H1 (cell line): Measurements from ENCODE around the gene TXNIP. TPM values are rescaled to one million over a fixed set of nuclear protein-coding genes. Genes with fewer than 3 reads are reported as not detected.

Experiments used
- ASH2L ChIP-seq: fragments of 200-600, 300-600 bp; sonication (generic); IDR thresholded peaks from one replicate; pipeline ENCODE4 v1.7.1; 2017; ENCODE audit warnings: low read length
- CBX5 ChIP-seq: fragments of 300-800, 300-1000 bp; sonication (generic); IDR thresholded peaks from 2 replicates; pipeline ENCODE4 v1.7.1; 2016; ENCODE audit warnings: antibody characterized with exemption, low read length, low read depth
- CEBPB ChIP-seq: IDR thresholded peaks from 2 replicates; pipeline ENCODE4 v1.6.1; 2012; ENCODE audit warnings: low read depth, low read length
- CREB1 ChIP-seq: IDR thresholded peaks from 2 replicates; pipeline ENCODE4 v1.6.1; 2012; ENCODE audit warnings: inconsistent platforms
- EGR1 ChIP-seq: IDR thresholded peaks from 2 replicates; pipeline ENCODE4 v1.6.1; 2011; ENCODE audit warnings: low read depth, low read length, borderline replicate concordance
- FOSL1 ChIP-seq: IDR thresholded peaks from 2 replicates; pipeline ENCODE4 v1.6.1; 2011; ENCODE audit warnings: mild to moderate bottlenecking, low read depth, low read length, moderate library complexity; ENCODE audit not compliant: insufficient read depth
- GABPA ChIP-seq: IDR thresholded peaks from 2 replicates; pipeline ENCODE4 v1.6.1; 2011; ENCODE audit warnings: mild to moderate bottlenecking, low read length, moderate library complexity, borderline replicate concordance; ENCODE audit not compliant: insufficient read depth
- RBBP5 ChIP-seq: IDR thresholded peaks from 2 replicates; pipeline ENCODE4 v1.7.1; 2012; ENCODE audit warnings: low read depth, mild to moderate bottlenecking, inconsistent platforms, low read length, moderate library complexity, borderline replicate concordance
- TEAD4 ChIP-seq: IDR thresholded peaks from 2 replicates; pipeline ENCODE4 v1.6.1; 2012; ENCODE audit warnings: low read depth, low read length, inconsistent platforms, mixed read lengths
- polyA plus RNA-seq, 7 experiments: library from polyadenylated mRNA; depleted of rRNA in 3 of 7; stranded (reverse) in 5 of 7; unstranded in 2 of 7; fragments of >200 nt in 5 of 7; fragments of 200-250 nt in 2 of 7; gene quantifications; 1 replicate in 5 of 7; 2 replicates in 1 of 7; 4 replicates in 1 of 7; pipeline versions ENCODE4 v1.2.1 to v1.2.3, GENCODE V29; 2011 to 2013; ENCODE audit warnings: missing spikeins in 2 of 7, mixed read lengths in 2 of 7
- total RNA-seq: library from RNA; stranded (reverse); fragmentation: NEBNext Ultra II Directional; extraction: Animal tissue kit (Norgen Biotek cat#: 25700); gene quantifications from 2 replicates; pipeline ENCODE4 v1.2.1, GENCODE V29; 2021
- TF ChIP-seq, protein P1 (sequence below): fragments of 300-600 bp; sonication (generic); IDR thresholded peaks from 2 replicates; pipeline ENCODE4 v1.7.1; 2012; ENCODE audit warnings: low read length, moderate library complexity, mild to moderate bottlenecking, inconsistent platforms; ENCODE audit not compliant: insufficient replicate concordance
- TF ChIP-seq, protein P2 (sequence below): IDR thresholded peaks from 2 replicates; pipeline ENCODE4 v1.6.1; 2012; ENCODE audit warnings: low read length, inconsistent platforms

The TXNIP gene
- total and polyA plus RNA-seq, 2 of the 8 experiments (the other 6 are each of a cell fraction or from before 2014, with no cell fraction given): 12.3 to 56.8 TPM

- TF ChIP-seq, protein P1, sequence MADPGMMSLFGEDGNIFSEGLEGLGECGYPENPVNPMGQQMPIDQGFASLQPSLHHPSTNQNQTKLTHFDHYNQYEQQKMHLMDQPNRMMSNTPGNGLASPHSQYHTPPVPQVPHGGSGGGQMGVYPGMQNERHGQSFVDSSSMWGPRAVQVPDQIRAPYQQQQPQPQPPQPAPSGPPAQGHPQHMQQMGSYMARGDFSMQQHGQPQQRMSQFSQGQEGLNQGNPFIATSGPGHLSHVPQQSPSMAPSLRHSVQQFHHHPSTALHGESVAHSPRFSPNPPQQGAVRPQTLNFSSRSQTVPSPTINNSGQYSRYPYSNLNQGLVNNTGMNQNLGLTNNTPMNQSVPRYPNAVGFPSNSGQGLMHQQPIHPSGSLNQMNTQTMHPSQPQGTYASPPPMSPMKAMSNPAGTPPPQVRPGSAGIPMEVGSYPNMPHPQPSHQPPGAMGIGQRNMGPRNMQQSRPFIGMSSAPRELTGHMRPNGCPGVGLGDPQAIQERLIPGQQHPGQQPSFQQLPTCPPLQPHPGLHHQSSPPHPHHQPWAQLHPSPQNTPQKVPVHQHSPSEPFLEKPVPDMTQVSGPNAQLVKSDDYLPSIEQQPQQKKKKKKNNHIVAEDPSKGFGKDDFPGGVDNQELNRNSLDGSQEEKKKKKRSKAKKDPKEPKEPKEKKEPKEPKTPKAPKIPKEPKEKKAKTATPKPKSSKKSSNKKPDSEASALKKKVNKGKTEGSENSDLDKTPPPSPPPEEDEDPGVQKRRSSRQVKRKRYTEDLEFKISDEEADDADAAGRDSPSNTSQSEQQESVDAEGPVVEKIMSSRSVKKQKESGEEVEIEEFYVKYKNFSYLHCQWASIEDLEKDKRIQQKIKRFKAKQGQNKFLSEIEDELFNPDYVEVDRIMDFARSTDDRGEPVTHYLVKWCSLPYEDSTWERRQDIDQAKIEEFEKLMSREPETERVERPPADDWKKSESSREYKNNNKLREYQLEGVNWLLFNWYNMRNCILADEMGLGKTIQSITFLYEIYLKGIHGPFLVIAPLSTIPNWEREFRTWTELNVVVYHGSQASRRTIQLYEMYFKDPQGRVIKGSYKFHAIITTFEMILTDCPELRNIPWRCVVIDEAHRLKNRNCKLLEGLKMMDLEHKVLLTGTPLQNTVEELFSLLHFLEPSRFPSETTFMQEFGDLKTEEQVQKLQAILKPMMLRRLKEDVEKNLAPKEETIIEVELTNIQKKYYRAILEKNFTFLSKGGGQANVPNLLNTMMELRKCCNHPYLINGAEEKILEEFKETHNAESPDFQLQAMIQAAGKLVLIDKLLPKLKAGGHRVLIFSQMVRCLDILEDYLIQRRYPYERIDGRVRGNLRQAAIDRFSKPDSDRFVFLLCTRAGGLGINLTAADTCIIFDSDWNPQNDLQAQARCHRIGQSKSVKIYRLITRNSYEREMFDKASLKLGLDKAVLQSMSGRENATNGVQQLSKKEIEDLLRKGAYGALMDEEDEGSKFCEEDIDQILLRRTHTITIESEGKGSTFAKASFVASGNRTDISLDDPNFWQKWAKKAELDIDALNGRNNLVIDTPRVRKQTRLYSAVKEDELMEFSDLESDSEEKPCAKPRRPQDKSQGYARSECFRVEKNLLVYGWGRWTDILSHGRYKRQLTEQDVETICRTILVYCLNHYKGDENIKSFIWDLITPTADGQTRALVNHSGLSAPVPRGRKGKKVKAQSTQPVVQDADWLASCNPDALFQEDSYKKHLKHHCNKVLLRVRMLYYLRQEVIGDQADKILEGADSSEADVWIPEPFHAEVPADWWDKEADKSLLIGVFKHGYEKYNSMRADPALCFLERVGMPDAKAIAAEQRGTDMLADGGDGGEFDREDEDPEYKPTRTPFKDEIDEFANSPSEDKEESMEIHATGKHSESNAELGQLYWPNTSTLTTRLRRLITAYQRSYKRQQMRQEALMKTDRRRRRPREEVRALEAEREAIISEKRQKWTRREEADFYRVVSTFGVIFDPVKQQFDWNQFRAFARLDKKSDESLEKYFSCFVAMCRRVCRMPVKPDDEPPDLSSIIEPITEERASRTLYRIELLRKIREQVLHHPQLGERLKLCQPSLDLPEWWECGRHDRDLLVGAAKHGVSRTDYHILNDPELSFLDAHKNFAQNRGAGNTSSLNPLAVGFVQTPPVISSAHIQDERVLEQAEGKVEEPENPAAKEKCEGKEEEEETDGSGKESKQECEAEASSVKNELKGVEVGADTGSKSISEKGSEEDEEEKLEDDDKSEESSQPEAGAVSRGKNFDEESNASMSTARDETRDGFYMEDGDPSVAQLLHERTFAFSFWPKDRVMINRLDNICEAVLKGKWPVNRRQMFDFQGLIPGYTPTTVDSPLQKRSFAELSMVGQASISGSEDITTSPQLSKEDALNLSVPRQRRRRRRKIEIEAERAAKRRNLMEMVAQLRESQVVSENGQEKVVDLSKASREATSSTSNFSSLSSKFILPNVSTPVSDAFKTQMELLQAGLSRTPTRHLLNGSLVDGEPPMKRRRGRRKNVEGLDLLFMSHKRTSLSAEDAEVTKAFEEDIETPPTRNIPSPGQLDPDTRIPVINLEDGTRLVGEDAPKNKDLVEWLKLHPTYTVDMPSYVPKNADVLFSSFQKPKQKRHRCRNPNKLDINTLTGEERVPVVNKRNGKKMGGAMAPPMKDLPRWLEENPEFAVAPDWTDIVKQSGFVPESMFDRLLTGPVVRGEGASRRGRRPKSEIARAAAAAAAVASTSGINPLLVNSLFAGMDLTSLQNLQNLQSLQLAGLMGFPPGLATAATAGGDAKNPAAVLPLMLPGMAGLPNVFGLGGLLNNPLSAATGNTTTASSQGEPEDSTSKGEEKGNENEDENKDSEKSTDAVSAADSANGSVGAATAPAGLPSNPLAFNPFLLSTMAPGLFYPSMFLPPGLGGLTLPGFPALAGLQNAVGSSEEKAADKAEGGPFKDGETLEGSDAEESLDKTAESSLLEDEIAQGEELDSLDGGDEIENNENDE: no peak
- TF ChIP-seq CREB1: no peak
- no peak for TF ChIP-seq CBX5
- TF ChIP-seq TEAD4: no peak
- TF ChIP-seq, protein P2, sequence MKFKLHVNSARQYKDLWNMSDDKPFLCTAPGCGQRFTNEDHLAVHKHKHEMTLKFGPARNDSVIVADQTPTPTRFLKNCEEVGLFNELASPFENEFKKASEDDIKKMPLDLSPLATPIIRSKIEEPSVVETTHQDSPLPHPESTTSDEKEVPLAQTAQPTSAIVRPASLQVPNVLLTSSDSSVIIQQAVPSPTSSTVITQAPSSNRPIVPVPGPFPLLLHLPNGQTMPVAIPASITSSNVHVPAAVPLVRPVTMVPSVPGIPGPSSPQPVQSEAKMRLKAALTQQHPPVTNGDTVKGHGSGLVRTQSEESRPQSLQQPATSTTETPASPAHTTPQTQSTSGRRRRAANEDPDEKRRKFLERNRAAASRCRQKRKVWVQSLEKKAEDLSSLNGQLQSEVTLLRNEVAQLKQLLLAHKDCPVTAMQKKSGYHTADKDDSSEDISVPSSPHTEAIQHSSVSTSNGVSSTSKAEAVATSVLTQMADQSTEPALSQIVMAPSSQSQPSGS: no peak
- no peak for TF ChIP-seq RBBP5
- TF ChIP-seq FOSL1: no peak
- no peak for TF ChIP-seq CEBPB
- TF ChIP-seq GABPA: no peak
- TF ChIP-seq EGR1: no peak
- no peak for TF ChIP-seq ASH2L
Observed at GRCh38 chr1:145958734-145959133, 37.6 kb downstream of the TXNIP start (continued).
